Prostate gland (tissue), 2 donors: ENCODE results near the gene UST.

Experiments used
- POLR2A ChIP-seq: fragments of 450-650 bp; IDR thresholded peaks from one replicate; pipeline ENCODE4 v1.6.1; 2016; ENCODE audit warnings: antibody characterized with exemption, mild to moderate bottlenecking
- TF ChIP-seq, protein P1 (sequence below), 4 experiments: fragments of 200-600 bp in 2 of 4; fragments of 450-650 bp in 2 of 4; sonication (generic) in 2 of 4; IDR thresholded peaks; 1 replicate in 3 of 4; 2 replicates in 1 of 4; pipeline ENCODE4 v1.5.1; 2016 to 2019; ENCODE audit warnings: antibody characterized with exemption in 4 of 4, mild to moderate bottlenecking in 2 of 4, moderate library complexity in 2 of 4

DNA sequence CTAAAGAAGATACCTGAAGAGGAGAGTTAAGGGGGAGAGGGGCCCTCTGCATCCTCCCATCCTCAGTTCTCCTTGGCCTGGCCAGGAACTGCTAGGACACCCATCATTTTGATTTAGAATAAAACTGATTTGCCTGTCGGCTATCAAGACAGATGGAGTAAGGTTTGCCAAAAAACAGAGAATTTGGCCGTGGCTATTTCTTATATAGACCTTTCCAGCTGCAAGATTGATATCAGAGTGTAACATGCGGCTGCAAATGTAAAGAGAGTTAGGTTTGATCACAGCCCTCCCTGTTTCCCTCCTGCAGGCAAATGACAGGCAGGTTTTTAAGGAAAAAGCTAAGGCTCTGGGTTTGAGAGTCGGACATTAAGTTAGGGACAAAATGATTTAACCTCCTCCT is 344.1 kb downstream of the UST start:
- TF ChIP-seq, protein P1, sequence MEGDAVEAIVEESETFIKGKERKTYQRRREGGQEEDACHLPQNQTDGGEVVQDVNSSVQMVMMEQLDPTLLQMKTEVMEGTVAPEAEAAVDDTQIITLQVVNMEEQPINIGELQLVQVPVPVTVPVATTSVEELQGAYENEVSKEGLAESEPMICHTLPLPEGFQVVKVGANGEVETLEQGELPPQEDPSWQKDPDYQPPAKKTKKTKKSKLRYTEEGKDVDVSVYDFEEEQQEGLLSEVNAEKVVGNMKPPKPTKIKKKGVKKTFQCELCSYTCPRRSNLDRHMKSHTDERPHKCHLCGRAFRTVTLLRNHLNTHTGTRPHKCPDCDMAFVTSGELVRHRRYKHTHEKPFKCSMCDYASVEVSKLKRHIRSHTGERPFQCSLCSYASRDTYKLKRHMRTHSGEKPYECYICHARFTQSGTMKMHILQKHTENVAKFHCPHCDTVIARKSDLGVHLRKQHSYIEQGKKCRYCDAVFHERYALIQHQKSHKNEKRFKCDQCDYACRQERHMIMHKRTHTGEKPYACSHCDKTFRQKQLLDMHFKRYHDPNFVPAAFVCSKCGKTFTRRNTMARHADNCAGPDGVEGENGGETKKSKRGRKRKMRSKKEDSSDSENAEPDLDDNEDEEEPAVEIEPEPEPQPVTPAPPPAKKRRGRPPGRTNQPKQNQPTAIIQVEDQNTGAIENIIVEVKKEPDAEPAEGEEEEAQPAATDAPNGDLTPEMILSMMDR (IDR thresholded peaks at IDR 0.05) = no peak
- no peak for TF ChIP-seq POLR2A
